Right lobe of liver (tissue), 4 donors: ENCODE results near the gene ARAF.

Experiments
- CTCF ChIP-seq, 4 donors: fragments of 200-600 bp in 3 of 4; fragments of 450-650 bp in 1 of 4; IDR thresholded peaks; one replicate each; pipeline versions ENCODE4 v1.5.1 to v1.8.0; 2016 to 2022; ENCODE audit warnings: antibody characterized with exemption in 4 of 4, mild to moderate bottlenecking in 2 of 4
- POLR2A ChIP-seq: fragments of 450-650 bp; IDR thresholded peaks from one replicate; pipeline ENCODE4 v1.6.1; 2017; ENCODE audit warnings: antibody characterized with exemption, mild to moderate bottlenecking
- donor health status: DM: no; HTN: no; CAD: no.
- donor health status: DM: no; HTN: no; CAD: no.
- donor health status: DM: no; HTN: yes; CAD: no.

- TF ChIP-seq CTCF (IDR thresholded peaks at IDR 0.05) (no peak), POLR2A (no peak)
Measured at GRCh38 chrX:47574076-47574546, 13.1 kb downstream of the ARAF start.
